ENCODE results near the gene PRSS8.

GRCh38 chr16:31093132-31093703, 42.3 kb downstream of the PRSS8 start:
- TF ChIP-seq CTCF (IDR thresholded peaks at IDR 0.05) = no peak
- no peak for TF ChIP-seq POLR2A (IDR thresholded peaks at IDR 0.05)
